Neuronal stem cell (in vitro differentiated cells): ENCODE measurements around the gene ETDC. TPM values are rescaled to one million over a fixed set of nuclear protein-coding genes. Genes with fewer than 3 reads are reported as not detected.
"Not testable (repeated sequence)": the region's sequence is repeated elsewhere in the genome, so short reads cannot be mapped to it uniquely, and the experiment has no call there.

Source experiments
- DNase-seq: peaks from one replicate; pipeline ENCODE4 v3.0.0-alpha.2; 2013; ENCODE audit warnings: low spot score
- H2AFZ ChIP-seq: one replicate; pipeline ENCODE4 v1.6.1; 2013; ENCODE audit warnings: mild to moderate bottlenecking, low read length, inconsistent platforms
- H2AK5ac ChIP-seq: 2 replicates; pipeline ENCODE4 v1.6.1; 2013; ENCODE audit warnings: low read depth, mild to moderate bottlenecking, inconsistent platforms, low read length, moderate library complexity, mixed read lengths
- H2BK120ac ChIP-seq: 2 replicates; pipeline ENCODE4 v1.6.1; 2013; ENCODE audit warnings: low read depth, mild to moderate bottlenecking, inconsistent platforms, low read length, moderate library complexity, mixed read lengths
- H2BK12ac ChIP-seq: one replicate; pipeline ENCODE4 v1.6.1; 2013; ENCODE audit warnings: low read length, inconsistent platforms
- H2BK15ac ChIP-seq: 2 replicates; pipeline ENCODE4 v1.6.1; 2013; ENCODE audit warnings: mild to moderate bottlenecking, low read length, inconsistent platforms, mixed read lengths
- H2BK5ac ChIP-seq: one replicate; pipeline ENCODE4 v1.6.1; 2013; ENCODE audit warnings: inconsistent platforms, mild to moderate bottlenecking, low read length, moderate library complexity
- H3K14ac ChIP-seq: one replicate; pipeline ENCODE4 v1.6.1; 2013; ENCODE audit warnings: low read length, inconsistent platforms
- H3K18ac ChIP-seq: 2 replicates; pipeline ENCODE4 v1.6.1; 2013; ENCODE audit warnings: low read length, inconsistent platforms
- H3K23ac ChIP-seq: 2 replicates; pipeline ENCODE4 v1.6.1; 2013; ENCODE audit warnings: low read depth, mild to moderate bottlenecking, mixed read lengths, low read length, inconsistent platforms; ENCODE audit not compliant: poor library complexity
- H3K27ac ChIP-seq: replicated peaks from 3 replicates; pipeline ENCODE4 v1.5.1; 2013; ENCODE audit warnings: low read length, inconsistent platforms
- H3K27me3 ChIP-seq, 3 experiments: 2 replicates each; pipeline ENCODE4 v1.6.1; 2013; ENCODE audit warnings: low read length in 3 of 3, mild to moderate bottlenecking in 2 of 3, inconsistent platforms in 1 of 3, low read depth in 1 of 3, mixed read lengths in 1 of 3, moderate library complexity in 1 of 3; ENCODE audit not compliant: control insufficient read depth in 3 of 3, insufficient read depth in 3 of 3
- H3K36me3 ChIP-seq, 2 donors: replicated peaks in 1 of 2; 2 replicates each; pipeline ENCODE4 v1.6.1; 2013; ENCODE audit warnings: low read length in 2 of 2; ENCODE audit not compliant: control insufficient read depth in 2 of 2, insufficient read depth in 2 of 2
- H3K4ac ChIP-seq: 2 replicates; pipeline ENCODE4 v1.6.1; 2013; ENCODE audit warnings: inconsistent platforms, mild to moderate bottlenecking, low read length, moderate library complexity
- H3K4me1 ChIP-seq, 2 donors: 1 replicate in 1 of 2; 2 replicates in 1 of 2; pipeline ENCODE4 v1.6.1; 2013; ENCODE audit warnings: low read length in 2 of 2, low read depth in 1 of 2; ENCODE audit not compliant: control insufficient read depth in 2 of 2, insufficient read depth in 1 of 2
- H3K4me2 ChIP-seq: one replicate; pipeline ENCODE4 v1.6.1; 2013; ENCODE audit warnings: mild to moderate bottlenecking, low read length, inconsistent platforms; ENCODE audit not compliant: insufficient read depth, poor library complexity, severe bottlenecking
- H3K4me3 ChIP-seq, 2 donors: 2 replicates each; pipeline ENCODE4 v1.5.1; 2013; ENCODE audit warnings: low read length in 2 of 2, mild to moderate bottlenecking in 2 of 2, inconsistent platforms in 1 of 2, moderate library complexity in 1 of 2
- H3K79me1 ChIP-seq: one replicate; pipeline ENCODE4 v1.6.1; 2013; ENCODE audit warnings: low read depth, mild to moderate bottlenecking, inconsistent platforms, low read length, moderate library complexity
- H3K9ac ChIP-seq: one replicate; pipeline ENCODE4 v1.6.1; 2013; ENCODE audit warnings: mild to moderate bottlenecking, low read depth, low read length, inconsistent platforms; ENCODE audit not compliant: poor library complexity
- H3K9me3 ChIP-seq, 2 donors: replicated peaks in 1 of 2; 2 replicates each; pipeline versions ENCODE3 to v1.6.1; 2013; ENCODE audit warnings: low read length in 2 of 2, mild to moderate bottlenecking in 2 of 2, inconsistent platforms in 1 of 2, low read depth in 1 of 2, mixed read lengths in 1 of 2, moderate library complexity in 1 of 2; ENCODE audit not compliant: control insufficient read depth in 2 of 2, insufficient read depth in 1 of 2
- H4K8ac ChIP-seq: one replicate; pipeline ENCODE4 v1.6.1; 2013; ENCODE audit warnings: low read depth, mild to moderate bottlenecking, inconsistent platforms, low read length, moderate library complexity
- H4K91ac ChIP-seq: one replicate; pipeline ENCODE4 v1.6.1; 2013; ENCODE audit warnings: low read length, low read depth, mild to moderate bottlenecking, inconsistent platforms; ENCODE audit not compliant: poor library complexity
- WGBS, 2 donors: extraction: QIAGEN DNeasy Blood & Tissue Kit; methylation state at CpG; one replicate each; pipeline ENCODE4 v1.1.7; 2013; ENCODE audit warnings: missing lambda C conversion rate in 2 of 2, mixed read lengths in 1 of 2; ENCODE audit not compliant: insufficient read length in 2 of 2, insufficient replicate concordance in 1 of 2; ENCODE audit errors: extremely low coverage in 2 of 2; 5-methylcytosine and 5-hydroxymethylcytosine counted together
- polyA plus RNA-seq, 2 experiments: library from polyadenylated mRNA; stranded (reverse); fragments of 200-250 nt; gene quantifications; one replicate each; pipeline ENCODE4 v1.2.3, GENCODE V29; 2013

ETDC gene
- not detected for polyA plus RNA-seq (2013, experiment 1 of 2)
- not detected for polyA plus RNA-seq (2013, experiment 2 of 2)

DNA sequence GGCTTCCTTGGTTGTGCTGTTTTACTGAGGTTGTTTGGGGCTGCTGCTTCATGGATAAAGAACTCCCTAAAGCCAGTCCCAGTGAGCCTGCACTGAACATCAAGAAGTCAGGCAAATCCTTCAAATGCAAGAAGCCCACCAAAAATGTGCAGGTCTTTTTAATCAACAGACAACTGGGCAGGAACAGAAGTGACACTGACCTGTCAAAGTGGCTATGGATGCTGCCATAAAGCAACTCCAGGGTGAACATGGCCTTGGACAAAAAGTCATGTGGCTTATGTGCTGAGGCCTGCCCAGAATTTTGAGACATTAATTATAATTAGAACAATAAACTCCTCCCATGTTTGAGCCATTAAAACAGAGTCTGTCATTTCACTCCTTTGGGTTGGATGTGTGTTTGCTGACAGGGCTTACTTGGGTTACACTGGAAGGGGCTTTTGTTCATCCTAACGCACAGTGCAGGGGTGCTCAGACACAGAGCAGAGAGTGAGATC, at the start of gene ETDC:
Gene ETDC, plus strand, starts transcription at position 51 of the 494 bp plus-strand sequence. Its CDS starts 0 bp downstream, at position 51.
- H3K4me3 ChIP-seq: no peak within 1 kb of the TSS
- no peak within 1 kb of the TSS for H2BK12ac ChIP-seq
- H2AFZ ChIP-seq: no peak within 1 kb of the TSS
- no peaks in the 10 kb centered on the region for H3K79me1 ChIP-seq
- no peak within 1 kb of the TSS for H2BK15ac ChIP-seq
- no peak within 1 kb of the TSS for H3K4me2 ChIP-seq
- no peak for DNase-seq
- WGBS, 2 donors: no CpG with 5 or more reads among the region's 1 CpG
- H2BK5ac ChIP-seq: no peak within 1 kb of the TSS
- H3K18ac ChIP-seq: no peak within 1 kb of the TSS
- no peak within 1 kb of the TSS for H4K91ac ChIP-seq
- H3K9me3 ChIP-seq: no peaks in the 10 kb centered on the region
- H4K8ac ChIP-seq: no peak within 1 kb of the TSS
- H3K23ac ChIP-seq: no peak within 1 kb of the TSS
- H3K9ac ChIP-seq: no peak within 1 kb of the TSS
- H2BK120ac ChIP-seq: no peak within 1 kb of the TSS
- no peak within 1 kb of the TSS for H3K4ac ChIP-seq
- no peak within 1 kb of the TSS for H3K27ac ChIP-seq
- H2AK5ac ChIP-seq: no peak within 1 kb of the TSS
- no peaks in the 10 kb centered on the region for H3K4me1 ChIP-seq
- H3K27me3 ChIP-seq: no peaks in the 10 kb centered on the region
- H3K36me3 ChIP-seq: no peaks in the 10 kb centered on the region
- no peak within 1 kb of the TSS for H3K14ac ChIP-seq

- not testable (repeated sequence) for H3K79me1 ChIP-seq, H3K18ac ChIP-seq, H3K4me2 ChIP-seq, H3K9me3 ChIP-seq, H2BK5ac ChIP-seq, H3K4me1 ChIP-seq, H3K36me3 ChIP-seq, H2AK5ac ChIP-seq, H2BK12ac ChIP-seq, H4K8ac ChIP-seq, H4K91ac ChIP-seq, H2BK15ac ChIP-seq, H3K27ac ChIP-seq, H3K14ac ChIP-seq, DNase-seq, H3K4me3 ChIP-seq, H3K4ac ChIP-seq, H2BK120ac ChIP-seq, H3K9ac ChIP-seq, H3K23ac ChIP-seq, H2AFZ ChIP-seq, H3K27me3 ChIP-seq
- WGBS, 2 donors: no CpG with 5 or more reads among the region's 2 CpGs
Measured at GRCh38 chrX:135260976-135261375, 48.3 kb upstream of the ETDC start.

DNA sequence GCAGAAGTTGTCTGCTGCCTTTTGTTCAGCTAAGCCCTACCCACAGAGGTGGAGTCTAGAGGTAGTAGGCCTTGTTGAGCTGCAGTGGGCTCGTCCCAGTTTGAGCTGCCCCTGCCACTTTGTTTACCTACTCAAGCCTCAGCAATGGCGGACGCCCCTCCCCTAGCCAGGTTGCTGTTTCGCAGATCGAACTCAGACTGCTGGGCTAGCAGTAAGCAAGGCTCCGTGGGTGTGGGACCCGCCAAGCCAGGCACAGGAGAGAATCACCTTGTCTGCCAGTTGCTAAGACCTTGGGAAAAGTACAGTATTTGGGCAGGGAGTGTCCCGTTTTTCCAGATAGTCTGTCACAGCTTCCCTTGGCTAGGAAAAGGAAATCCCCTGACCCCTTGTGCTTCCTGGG, 45.9 kb upstream of the ETDC start:
- H2AFZ ChIP-seq, H4K91ac ChIP-seq, H2BK15ac ChIP-seq, H3K23ac ChIP-seq, H3K4me2 ChIP-seq, H3K4ac ChIP-seq, H3K36me3 ChIP-seq, H2BK5ac ChIP-seq, H3K9ac ChIP-seq, H3K18ac ChIP-seq, H3K4me1 ChIP-seq, H4K8ac ChIP-seq, H3K4me3 ChIP-seq, DNase-seq, H2BK120ac ChIP-seq, H3K27me3 ChIP-seq, H3K9me3 ChIP-seq, H3K14ac ChIP-seq, H3K27ac ChIP-seq, H2AK5ac ChIP-seq, H3K79me1 ChIP-seq, H2BK12ac ChIP-seq: not testable (repeated sequence)
- WGBS, 2 donors: no CpG with 5 or more reads among the region's 8 CpGs

DNA sequence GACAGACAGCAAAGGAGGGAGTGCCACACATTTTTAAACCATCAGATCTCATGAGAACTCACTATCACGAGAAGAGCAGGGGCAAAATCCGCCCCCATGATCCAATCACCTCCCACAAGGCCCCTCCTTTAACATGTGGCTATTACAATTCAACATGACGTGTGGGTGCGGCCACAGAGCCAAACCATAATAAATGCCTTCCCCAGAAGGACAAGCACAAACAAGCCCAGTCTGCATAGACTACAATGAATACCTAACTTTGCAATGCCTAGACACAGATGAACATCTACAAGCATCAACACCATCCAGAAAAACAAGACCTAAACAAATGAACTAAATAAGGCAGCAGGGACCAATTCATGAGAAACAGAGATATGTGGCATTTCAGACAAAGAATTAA, 45.1 kb upstream of the ETDC start:
- H3K27ac ChIP-seq: no peak overlapping the region
- WGBS, 2 donors: no CpG with 5 or more reads among the region's 4 CpGs

More for the DNA sequence above, 45.1 kb upstream of the ETDC start:
- no peak overlapping the region for H3K14ac ChIP-seq
- DNase-seq: no peak
- H3K18ac ChIP-seq: no peak overlapping the region
- H3K4me2 ChIP-seq: no peak overlapping the region
- no peaks in the 10 kb centered on the region for H3K4me1 ChIP-seq
- H3K4me3 ChIP-seq: no peak overlapping the region
- no peak overlapping the region for H4K91ac ChIP-seq
- no peak overlapping the region for H3K4ac ChIP-seq
- no peak overlapping the region for H2AK5ac ChIP-seq
- no peak overlapping the region for H3K23ac ChIP-seq
- H4K8ac ChIP-seq: no peak overlapping the region
- no peak overlapping the region for H3K9ac ChIP-seq
- H3K9me3 ChIP-seq: no peaks in the 10 kb centered on the region
- H3K27me3 ChIP-seq: no peaks in the 10 kb centered on the region
- H2AFZ ChIP-seq: no peak overlapping the region
- no peak overlapping the region for H2BK12ac ChIP-seq
- H3K36me3 ChIP-seq: no peaks in the 10 kb centered on the region
- H2BK120ac ChIP-seq: no peak overlapping the region
- no peaks in the 10 kb centered on the region for H3K79me1 ChIP-seq
- H2BK15ac ChIP-seq: no peak overlapping the region
- no peak overlapping the region for H2BK5ac ChIP-seq
